A549 treated with DMSO at 1 μM for 4 hours (cell line): Measurements from ENCODE around the gene CORIN. TPM values are rescaled to one million over a fixed set of nuclear protein-coding genes. Genes with fewer than 3 reads are reported as not detected.

ENCODE experiments used
- total RNA-seq: library from RNA; stranded (reverse); fragments of 200-300 nt; extraction: Qiagen RNA extraction; gene quantifications from 5 replicates; pipeline ENCODE4 v1.2.3, GENCODE V29; 2022; ENCODE audit warnings: low read depth

The CORIN gene, protein sequence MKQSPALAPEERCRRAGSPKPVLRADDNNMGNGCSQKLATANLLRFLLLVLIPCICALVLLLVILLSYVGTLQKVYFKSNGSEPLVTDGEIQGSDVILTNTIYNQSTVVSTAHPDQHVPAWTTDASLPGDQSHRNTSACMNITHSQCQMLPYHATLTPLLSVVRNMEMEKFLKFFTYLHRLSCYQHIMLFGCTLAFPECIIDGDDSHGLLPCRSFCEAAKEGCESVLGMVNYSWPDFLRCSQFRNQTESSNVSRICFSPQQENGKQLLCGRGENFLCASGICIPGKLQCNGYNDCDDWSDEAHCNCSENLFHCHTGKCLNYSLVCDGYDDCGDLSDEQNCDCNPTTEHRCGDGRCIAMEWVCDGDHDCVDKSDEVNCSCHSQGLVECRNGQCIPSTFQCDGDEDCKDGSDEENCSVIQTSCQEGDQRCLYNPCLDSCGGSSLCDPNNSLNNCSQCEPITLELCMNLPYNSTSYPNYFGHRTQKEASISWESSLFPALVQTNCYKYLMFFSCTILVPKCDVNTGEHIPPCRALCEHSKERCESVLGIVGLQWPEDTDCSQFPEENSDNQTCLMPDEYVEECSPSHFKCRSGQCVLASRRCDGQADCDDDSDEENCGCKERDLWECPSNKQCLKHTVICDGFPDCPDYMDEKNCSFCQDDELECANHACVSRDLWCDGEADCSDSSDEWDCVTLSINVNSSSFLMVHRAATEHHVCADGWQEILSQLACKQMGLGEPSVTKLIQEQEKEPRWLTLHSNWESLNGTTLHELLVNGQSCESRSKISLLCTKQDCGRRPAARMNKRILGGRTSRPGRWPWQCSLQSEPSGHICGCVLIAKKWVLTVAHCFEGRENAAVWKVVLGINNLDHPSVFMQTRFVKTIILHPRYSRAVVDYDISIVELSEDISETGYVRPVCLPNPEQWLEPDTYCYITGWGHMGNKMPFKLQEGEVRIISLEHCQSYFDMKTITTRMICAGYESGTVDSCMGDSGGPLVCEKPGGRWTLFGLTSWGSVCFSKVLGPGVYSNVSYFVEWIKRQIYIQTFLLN
- total RNA-seq: not detected in 5 replicates

DNA sequence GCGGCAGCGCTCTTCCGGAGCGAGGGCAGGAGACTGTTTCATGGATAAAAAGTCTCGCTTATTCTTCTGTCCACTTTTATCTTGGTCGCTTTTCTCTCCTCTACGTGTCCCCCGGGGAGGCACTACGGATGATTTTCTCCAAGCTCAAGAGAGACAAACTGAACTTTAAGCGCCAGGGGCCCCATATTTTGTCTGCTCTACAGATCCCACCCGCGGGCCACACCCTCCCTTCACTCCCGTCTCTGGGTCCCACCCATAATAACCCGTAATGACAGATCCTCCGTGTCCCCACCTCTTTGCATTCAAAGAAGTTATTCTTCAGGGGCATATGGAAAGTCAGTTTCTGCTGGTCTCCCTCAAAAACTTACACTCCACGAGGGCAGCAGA, at the start of gene CORIN:
Gene CORIN, minus strand, starts transcription at position 160 of the 387 bp plus-strand sequence. Its CDS starts 118 bp downstream, at position 42.

Other genes with a start within 250 kb of the CORIN start
- 6.3 to 8.2 TPM (median 6.5 TPM) in 5 replicates for gene NFXL1, start 76.5 kb upstream of the CORIN start, total RNA-seq
- gene CNGA1, start 178.6 kb upstream of the CORIN start, total RNA-seq: 0.15 TPM in 1 of 5 replicates, not detected in the others
- 0.93 to 1.2 TPM (median 0.95 TPM) in 5 replicates for gene NIPAL1, start 178.7 kb upstream of the CORIN start, total RNA-seq